HFF-Myc (cell line): ENCODE measurements around the gene TMEM208.

Experiments
- DNase-seq: peaks from one replicate; pipeline ENCODE4 v3.0.0-alpha.2; 2011; ENCODE audit warnings: low read depth; ENCODE audit errors: extremely low read depth
- H3K4me3 ChIP-seq: replicated peaks from 2 replicates; pipeline ENCODE4 v1.5.1; 2011; ENCODE audit warnings: low read depth, mild to moderate bottlenecking, control low read depth, low read length
- TF ChIP-seq, protein P1 (sequence below): IDR thresholded peaks from 2 replicates; pipeline ENCODE4 v1.5.1; 2012; ENCODE audit warnings: mild to moderate bottlenecking, low read depth, low read length, control low read depth; ENCODE audit errors: missing control alignments

The TMEM208 gene

DNA sequence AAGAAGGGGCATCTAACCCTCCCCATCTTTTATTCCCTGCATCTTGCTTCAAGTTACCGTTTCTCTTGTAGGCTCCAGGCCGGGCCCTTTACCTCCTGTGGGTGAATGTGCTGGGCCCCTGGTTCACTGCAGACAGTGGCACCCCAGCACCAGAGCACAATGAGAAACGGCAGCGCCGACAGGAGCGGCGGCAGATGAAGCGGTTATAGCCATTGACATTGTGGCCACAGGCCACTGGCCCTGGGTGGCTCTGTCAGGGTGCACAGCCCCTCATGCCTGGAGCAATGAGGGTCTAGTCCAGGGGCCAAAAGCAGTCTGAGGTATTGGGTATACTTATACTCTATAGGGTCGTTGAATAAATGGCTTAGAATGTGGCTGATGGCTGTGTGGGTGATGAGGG, 2.0 kb downstream of the TMEM208 start:
- no peak overlapping the region for H3K4me3 ChIP-seq
- TF ChIP-seq, protein P1, sequence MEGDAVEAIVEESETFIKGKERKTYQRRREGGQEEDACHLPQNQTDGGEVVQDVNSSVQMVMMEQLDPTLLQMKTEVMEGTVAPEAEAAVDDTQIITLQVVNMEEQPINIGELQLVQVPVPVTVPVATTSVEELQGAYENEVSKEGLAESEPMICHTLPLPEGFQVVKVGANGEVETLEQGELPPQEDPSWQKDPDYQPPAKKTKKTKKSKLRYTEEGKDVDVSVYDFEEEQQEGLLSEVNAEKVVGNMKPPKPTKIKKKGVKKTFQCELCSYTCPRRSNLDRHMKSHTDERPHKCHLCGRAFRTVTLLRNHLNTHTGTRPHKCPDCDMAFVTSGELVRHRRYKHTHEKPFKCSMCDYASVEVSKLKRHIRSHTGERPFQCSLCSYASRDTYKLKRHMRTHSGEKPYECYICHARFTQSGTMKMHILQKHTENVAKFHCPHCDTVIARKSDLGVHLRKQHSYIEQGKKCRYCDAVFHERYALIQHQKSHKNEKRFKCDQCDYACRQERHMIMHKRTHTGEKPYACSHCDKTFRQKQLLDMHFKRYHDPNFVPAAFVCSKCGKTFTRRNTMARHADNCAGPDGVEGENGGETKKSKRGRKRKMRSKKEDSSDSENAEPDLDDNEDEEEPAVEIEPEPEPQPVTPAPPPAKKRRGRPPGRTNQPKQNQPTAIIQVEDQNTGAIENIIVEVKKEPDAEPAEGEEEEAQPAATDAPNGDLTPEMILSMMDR, result no peak

DNA sequence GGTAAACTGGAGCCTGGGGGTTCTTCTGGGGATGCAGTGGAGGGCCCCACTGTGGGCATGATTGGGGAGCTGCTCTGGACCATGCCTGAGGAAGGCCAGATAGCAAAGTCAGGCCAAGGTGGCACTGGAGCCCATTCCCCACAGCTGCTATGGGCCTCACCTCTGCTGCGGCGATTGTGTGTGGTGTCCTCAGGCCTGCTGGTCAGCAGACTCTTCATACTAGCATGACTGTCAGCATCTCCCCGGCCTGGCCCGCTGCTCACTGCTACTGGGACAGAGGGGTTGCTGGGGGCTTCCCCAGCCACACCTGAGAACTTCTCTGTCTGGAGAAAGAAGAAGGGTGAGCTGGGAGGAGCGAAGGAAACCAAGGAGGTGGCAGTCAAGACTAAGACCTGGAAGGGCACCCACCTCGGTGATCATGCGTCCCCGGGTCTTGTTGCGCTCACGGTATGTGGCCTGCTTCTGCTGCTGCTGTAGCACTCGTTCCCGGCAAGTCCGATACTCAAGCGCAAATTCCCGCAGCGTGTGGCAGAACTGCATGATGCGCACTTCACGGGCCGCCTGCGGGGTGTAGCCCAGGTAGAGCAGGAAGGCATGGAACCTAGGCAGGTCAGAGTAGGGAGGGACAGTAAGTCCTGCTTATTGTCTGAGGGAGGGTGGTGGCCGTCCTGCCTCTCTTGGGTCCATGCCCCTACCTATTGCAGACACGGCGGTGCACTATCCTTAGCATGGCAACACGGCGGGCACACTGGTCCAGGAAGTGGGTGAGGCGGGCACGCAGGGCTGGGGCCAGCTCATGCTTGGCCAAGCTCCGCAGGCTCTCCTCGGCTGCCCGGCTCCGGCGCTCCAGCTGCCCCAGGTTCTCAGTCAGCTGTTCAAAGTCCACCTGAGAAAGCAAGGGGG, 3.2 kb downstream of the TMEM208 start:
- DNase-seq, result no peak
- TF ChIP-seq, protein P1, result no peak

More for the DNA sequence above, 2.0 kb downstream of the TMEM208 start:
- no peak for DNase-seq

DNA sequence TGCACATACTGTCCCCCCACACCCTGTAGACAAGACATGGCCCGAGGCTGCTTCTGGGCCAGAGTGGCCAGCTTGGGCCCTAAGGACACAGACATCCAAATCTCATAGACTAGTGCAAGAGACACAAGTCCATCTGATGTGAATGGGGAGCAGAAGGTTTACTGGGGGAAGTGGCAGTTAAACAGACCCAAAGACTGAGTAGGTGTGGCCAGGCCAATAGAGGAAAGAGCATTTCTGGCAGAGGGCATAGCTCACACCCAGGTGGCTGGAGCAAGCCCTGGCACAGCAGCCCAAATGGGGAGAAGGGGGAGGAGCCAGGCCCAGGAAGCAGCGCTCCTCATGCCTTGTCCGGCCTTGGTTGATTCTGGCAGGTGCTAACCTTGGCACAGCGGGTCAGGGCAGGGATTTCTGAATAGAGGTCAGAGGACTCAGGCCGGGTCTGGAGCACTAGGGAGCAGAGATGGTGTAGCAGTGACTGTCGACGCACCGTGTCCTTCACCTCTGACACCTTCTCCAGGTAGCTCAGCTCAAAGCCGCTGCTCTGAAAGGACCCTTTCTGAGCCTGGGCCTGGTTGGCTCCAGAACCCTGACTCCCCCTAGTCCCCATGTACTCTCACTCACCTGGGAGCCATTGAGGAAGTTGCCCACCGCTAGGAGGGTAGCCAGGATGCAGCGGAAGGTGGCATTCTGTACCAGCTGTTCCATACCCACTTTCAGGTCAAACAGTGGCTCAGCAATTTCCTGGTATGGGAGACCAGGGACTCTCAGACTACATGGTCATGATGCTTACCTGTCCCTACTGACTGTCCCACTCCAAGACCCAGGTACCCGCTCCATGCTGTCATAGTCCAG, 4.1 kb downstream of the TMEM208 start:
- H3K4me3 ChIP-seq, result no peak overlapping the region
- DNase-seq, result no peak
- TF ChIP-seq, protein P1, result no peak

More for the DNA sequence above, 3.2 kb downstream of the TMEM208 start:
- no peak overlapping the region for H3K4me3 ChIP-seq

DNA sequence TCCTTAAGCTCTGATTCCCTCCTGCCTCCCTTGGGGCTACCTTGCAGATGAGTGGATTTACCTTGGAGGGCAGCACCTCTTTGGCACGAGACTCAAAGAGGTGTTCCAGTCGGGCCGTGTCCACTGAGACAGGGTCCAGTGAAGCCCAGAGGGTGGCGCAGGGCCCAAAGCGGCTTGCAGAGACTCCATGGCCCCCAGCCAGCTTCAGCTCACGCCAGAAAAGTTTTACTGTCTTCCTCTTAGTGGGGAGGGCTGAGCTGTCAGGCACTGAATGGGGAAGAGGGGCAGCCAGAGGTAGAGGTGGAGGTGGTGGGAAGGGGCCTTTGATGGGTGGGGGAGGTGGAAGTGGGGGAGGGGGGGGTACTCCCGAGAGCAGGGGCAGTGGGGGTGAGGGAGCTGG, 6.7 kb downstream of the TMEM208 start:
- DNase-seq, result no peak
- no peak overlapping the region for H3K4me3 ChIP-seq
- TF ChIP-seq, protein P1, result no peak

DNA sequence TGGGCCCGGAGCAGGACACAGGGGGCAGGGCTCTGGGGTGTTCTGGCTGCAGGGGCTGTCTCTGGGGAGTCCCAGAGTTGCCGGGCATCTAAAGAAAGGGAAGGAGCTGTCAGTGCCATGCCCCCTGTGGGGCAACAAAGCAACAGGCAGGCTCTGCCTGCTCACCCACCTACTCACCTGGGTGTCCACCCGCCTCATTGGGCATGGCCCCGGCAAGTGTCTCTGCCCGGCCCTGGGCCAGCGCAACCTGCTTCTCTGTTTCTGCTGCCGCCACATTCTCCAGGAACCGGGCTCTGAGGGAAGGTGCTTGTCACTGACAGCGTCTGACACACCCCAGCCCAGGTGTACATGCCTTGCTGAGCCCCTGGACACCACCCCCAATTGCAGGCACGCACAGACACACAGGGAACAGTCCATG, 7.3 kb downstream of the TMEM208 start:
- no peak overlapping the region for H3K4me3 ChIP-seq
- DNase-seq, result no peak
- TF ChIP-seq, protein P1, result no peak

DNA sequence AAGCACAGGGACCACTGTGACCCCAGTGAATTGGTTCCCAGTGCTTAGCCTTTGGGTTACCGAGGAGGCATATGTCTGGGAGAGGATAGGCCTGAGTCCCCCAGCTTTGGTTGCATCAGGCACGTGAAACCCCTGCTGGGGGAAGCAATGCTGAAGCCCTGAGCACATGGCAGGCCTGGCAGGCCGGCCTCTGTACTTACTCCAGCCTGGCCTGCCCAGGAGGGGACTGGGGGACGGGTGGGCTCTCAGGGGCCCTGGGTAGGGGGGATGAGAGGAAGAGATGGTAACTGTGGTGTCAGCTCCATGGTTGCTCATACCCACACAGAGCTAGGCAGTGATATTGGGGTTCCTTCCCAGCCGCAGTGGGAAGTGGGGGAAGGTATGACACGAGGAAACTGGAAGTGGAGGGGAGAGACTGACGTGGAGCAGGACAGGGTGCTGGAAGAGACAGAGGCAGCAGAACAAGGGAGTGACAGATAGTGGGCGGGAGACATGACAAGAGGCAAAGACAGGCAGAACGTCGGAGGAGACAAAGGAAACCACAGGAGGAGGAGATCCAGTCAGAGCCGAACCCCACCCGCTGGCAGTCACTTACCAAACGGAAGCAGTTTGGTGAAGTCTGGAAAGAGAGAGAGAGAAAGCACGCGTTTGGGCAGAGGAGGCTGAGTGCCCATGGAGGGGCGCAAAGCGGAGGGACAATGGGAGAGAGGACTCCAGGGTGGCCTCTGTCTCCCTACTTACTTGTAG, 9.1 kb downstream of the TMEM208 start:
- H3K4me3 ChIP-seq, result no peak overlapping the region
- TF ChIP-seq, protein P1, result no peak
- DNase-seq, result no peak
